ENCODE results near the gene FAM107B.

Gene FAM107B

GRCh38 chr10:14499601-14499904 lies 275.1 kb downstream of the FAM107B start:
- TF ChIP-seq, protein P1, sequence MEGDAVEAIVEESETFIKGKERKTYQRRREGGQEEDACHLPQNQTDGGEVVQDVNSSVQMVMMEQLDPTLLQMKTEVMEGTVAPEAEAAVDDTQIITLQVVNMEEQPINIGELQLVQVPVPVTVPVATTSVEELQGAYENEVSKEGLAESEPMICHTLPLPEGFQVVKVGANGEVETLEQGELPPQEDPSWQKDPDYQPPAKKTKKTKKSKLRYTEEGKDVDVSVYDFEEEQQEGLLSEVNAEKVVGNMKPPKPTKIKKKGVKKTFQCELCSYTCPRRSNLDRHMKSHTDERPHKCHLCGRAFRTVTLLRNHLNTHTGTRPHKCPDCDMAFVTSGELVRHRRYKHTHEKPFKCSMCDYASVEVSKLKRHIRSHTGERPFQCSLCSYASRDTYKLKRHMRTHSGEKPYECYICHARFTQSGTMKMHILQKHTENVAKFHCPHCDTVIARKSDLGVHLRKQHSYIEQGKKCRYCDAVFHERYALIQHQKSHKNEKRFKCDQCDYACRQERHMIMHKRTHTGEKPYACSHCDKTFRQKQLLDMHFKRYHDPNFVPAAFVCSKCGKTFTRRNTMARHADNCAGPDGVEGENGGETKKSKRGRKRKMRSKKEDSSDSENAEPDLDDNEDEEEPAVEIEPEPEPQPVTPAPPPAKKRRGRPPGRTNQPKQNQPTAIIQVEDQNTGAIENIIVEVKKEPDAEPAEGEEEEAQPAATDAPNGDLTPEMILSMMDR (conservative IDR thresholded peaks at IDR 0.05; ENCODE audit: low read depth, low read length) = no peak
- DNase-seq (ENCODE audit: low read depth) = no peak
- H3K4me3 ChIP-seq (ENCODE audit: low read depth, low read length) = no peak overlapping the region

- H3K4me3 ChIP-seq (ENCODE audit: low read depth, low read length) = no peak overlapping the region
- TF ChIP-seq, protein P1 (conservative IDR thresholded peaks at IDR 0.05; ENCODE audit: low read depth, low read length) = no peak
- DNase-seq (ENCODE audit: low read depth) = no peak
Measured at GRCh38 chr10:14498326-14498725, 276.4 kb downstream of the FAM107B start.

DNA sequence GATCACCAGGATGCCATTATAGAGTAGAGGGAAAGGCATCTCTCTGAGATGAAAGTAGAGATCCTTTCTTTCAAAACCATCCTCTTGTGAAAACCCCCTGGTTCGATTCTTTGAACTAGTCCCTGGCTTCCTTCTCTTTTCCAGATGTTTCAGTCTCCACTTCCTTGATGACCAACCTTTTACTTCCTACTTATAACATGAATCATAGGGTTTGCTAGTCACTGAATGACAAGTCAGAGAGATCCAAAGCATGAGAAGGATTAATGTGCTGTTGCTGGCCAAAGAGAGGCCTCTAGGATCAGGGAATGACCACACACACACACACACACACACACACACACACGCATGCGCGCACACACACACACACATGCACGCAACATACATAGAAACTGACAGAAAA lies 282.9 kb downstream of the FAM107B start:
- no peak overlapping the region for H3K4me3 ChIP-seq (ENCODE audit: low read depth, low read length)
- TF ChIP-seq, protein P1 (conservative IDR thresholded peaks at IDR 0.05; ENCODE audit: low read depth, low read length) = no peak
- no peak for DNase-seq (ENCODE audit: low read depth)

- TF ChIP-seq, protein P1 (conservative IDR thresholded peaks at IDR 0.05; ENCODE audit: low read depth, low read length) = no peak
- no peak overlapping the region for H3K4me3 ChIP-seq (ENCODE audit: low read depth, low read length)
- DNase-seq (ENCODE audit: low read depth) = no peak
Measured at GRCh38 chr10:14489522-14490177, 285.0 kb downstream of the FAM107B start.

- peak; percentile 51 for DNase-seq (ENCODE audit: low read depth)
- no peak overlapping the region for H3K4me3 ChIP-seq (ENCODE audit: low read depth, low read length)
- TF ChIP-seq, protein P1 (conservative IDR thresholded peaks at IDR 0.05; ENCODE audit: low read depth, low read length) = no peak
Measured at GRCh38 chr10:14487488-14487883, 287.2 kb downstream of the FAM107B start.

DNA sequence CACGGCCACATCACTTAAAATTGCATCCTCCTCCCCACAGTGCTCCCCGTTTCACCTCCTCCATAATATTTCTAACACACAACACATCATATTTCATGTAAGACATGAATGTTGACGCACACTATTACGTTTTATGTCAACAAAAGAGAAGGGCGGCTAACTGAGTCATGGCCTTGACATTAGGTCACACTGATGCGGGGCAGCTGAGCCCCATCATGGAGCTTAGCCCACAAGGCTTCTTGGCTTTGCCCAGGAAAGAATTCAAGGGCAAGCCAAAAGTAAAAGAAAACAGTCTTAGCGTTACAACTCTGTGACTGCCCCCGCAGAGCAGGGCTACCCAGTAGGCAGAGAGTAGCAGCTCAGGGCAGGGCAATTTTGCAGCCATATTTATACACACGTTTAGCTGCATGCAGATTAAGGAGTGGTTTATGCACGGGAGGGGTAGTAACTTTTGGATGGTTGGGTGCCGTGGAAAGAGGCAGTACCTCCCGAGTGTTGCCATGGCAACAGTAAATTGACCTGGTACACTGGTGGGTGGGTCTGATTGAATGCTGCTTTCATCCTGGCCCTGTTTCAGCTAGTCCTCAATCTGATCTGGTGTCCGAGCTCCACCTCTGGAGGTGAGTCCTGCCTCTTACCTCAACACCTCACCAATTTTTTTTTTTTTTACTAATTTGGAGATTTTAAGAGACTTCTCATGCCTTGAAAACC lies 287.8 kb downstream of the FAM107B start:
- H3K4me3 ChIP-seq (ENCODE audit: low read depth, low read length) = no peak overlapping the region
- TF ChIP-seq, protein P1 (conservative IDR thresholded peaks at IDR 0.05; ENCODE audit: low read depth, low read length) = no peak
- DNase-seq (ENCODE audit: low read depth) = no peak

- TF ChIP-seq, protein P1 (conservative IDR thresholded peaks at IDR 0.05; ENCODE audit: low read depth, low read length) = no peak
- DNase-seq (ENCODE audit: low read depth) = no peak
- H3K4me3 ChIP-seq (ENCODE audit: low read depth, low read length) = no peak overlapping the region
Measured at GRCh38 chr10:14485986-14486385, 288.7 kb downstream of the FAM107B start.

Data from choroid plexus epithelial cell (primary cell).